ENCODE results near the gene KAZN.

The KAZN gene

DNA sequence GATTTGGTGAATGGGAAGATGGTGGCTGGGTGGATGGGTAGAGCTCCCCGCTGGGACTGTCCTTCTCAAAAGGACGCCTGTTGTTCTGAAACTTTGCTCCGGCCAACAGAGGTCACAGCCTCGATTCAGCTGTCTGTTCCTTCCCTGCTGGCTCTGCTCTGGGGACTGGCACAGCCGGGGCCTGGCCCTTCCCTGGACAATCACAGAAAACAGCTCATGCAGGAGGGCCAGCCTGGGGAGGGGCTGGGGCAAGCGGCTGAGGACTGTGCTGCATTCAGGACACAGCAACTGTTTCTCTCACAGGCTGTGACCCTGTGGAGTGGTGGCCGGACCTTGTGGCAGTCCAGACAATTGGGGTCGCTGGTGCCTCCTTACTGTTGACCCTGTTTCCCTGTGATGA lies 444.4 kb downstream of the KAZN start:
- no peak overlapping the region for H3K27ac ChIP-seq
- H3K9me3 ChIP-seq = no peaks in the 10 kb centered on the region
- no peak overlapping the region for H3K4me3 ChIP-seq (ENCODE audit: low read depth in 1 of 2, low read length in 1 of 2)
- TF ChIP-seq, protein P1, sequence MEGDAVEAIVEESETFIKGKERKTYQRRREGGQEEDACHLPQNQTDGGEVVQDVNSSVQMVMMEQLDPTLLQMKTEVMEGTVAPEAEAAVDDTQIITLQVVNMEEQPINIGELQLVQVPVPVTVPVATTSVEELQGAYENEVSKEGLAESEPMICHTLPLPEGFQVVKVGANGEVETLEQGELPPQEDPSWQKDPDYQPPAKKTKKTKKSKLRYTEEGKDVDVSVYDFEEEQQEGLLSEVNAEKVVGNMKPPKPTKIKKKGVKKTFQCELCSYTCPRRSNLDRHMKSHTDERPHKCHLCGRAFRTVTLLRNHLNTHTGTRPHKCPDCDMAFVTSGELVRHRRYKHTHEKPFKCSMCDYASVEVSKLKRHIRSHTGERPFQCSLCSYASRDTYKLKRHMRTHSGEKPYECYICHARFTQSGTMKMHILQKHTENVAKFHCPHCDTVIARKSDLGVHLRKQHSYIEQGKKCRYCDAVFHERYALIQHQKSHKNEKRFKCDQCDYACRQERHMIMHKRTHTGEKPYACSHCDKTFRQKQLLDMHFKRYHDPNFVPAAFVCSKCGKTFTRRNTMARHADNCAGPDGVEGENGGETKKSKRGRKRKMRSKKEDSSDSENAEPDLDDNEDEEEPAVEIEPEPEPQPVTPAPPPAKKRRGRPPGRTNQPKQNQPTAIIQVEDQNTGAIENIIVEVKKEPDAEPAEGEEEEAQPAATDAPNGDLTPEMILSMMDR (IDR thresholded peaks at IDR 0.05) = no peak
- no peaks in the 10 kb centered on the region for H3K27me3 ChIP-seq
- H3K36me3 ChIP-seq = no peaks in the 10 kb centered on the region
- no peaks in the 10 kb centered on the region for H3K4me1 ChIP-seq (ENCODE audit: control insufficient read depth in 1 of 2, insufficient read depth in 1 of 2, low read depth in 1 of 2, low read length in 1 of 2)

DNA sequence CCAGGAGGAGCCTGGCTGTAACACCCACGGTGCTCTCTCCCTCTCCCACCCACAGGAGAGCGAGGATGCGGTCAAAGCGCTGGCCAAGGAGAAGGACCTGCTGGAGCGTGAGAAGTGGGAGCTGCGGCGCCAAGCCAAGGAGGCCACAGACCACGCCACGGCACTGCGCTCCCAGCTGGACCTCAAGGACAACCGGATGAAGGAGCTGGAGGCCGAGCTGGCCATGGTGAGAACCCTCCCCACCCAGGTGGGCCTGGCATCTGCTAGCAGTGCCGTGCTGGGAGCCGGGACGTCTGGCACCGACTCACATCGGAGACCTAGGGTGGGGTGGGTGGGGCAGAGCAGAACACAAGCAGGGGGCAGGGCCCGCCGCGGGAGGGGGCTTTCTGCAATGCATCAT lies 445.4 kb downstream of the KAZN start:
- H3K4me3 ChIP-seq (ENCODE audit: low read depth in 1 of 2, low read length in 1 of 2) = no peak overlapping the region
- H3K27me3 ChIP-seq = no peaks in the 10 kb centered on the region
- H3K36me3 ChIP-seq = no peaks in the 10 kb centered on the region
- TF ChIP-seq, protein P1 (IDR thresholded peaks at IDR 0.05) = no peak
- H3K27ac ChIP-seq = no peak overlapping the region
- no peaks in the 10 kb centered on the region for H3K4me1 ChIP-seq (ENCODE audit: control insufficient read depth in 1 of 2, insufficient read depth in 1 of 2, low read depth in 1 of 2, low read length in 1 of 2)
- H3K9me3 ChIP-seq = no peaks in the 10 kb centered on the region

GRCh38 chr1:15045123-15045522 lies 446.6 kb downstream of the KAZN start:
- Histone ChIP-seq H3K27me3 (no peaks in the 10 kb centered on the region), H3K27ac (no peak overlapping the region), H3K4me1 (ENCODE audit: control insufficient read depth in 1 of 2, insufficient read depth in 1 of 2, low read depth in 1 of 2, low read length in 1 of 2) (no peaks in the 10 kb centered on the region), H3K4me3 (ENCODE audit: low read depth in 1 of 2, low read length in 1 of 2) (no peak overlapping the region), H3K9me3 (no peaks in the 10 kb centered on the region), H3K36me3 (no peaks in the 10 kb centered on the region)
- TF ChIP-seq, protein P1 (IDR thresholded peaks at IDR 0.05) = no peak

GRCh38 chr1:15046487-15047165 lies 448.1 kb downstream of the KAZN start:
- Histone ChIP-seq H3K27me3 (no peaks in the 10 kb centered on the region), H3K9me3 (no peaks in the 10 kb centered on the region), H3K27ac (no peak overlapping the region), H3K4me1 (ENCODE audit: control insufficient read depth in 1 of 2, insufficient read depth in 1 of 2, low read depth in 1 of 2, low read length in 1 of 2) (no peaks in the 10 kb centered on the region), H3K4me3 (ENCODE audit: low read depth in 1 of 2, low read length in 1 of 2) (no peak overlapping the region), H3K36me3 (no peaks in the 10 kb centered on the region)
- TF ChIP-seq, protein P1 (IDR thresholded peaks at IDR 0.05) = peak; percentile 17

DNA sequence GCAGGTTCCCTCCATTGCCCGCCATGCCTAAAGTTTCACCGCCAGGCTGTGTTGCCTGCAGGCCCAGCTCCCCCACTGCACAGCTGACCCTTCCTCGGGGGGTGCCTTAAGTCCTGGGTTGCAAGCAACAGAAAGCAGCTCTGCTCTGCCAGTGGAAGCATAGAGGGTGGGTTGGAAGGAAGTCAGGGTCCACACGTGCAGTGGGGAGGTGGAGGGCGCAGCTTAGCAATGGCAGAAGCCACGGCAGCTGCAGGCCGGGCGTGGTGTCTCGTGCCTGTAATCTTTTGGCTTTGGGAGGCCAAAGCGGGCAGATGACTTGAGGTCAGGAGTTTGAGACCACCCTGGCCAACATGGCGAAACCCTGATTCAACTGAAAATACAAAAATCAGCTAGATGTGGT lies 448.8 kb downstream of the KAZN start:
- Histone ChIP-seq H3K9me3 (no peaks in the 10 kb centered on the region), H3K36me3 (no peaks in the 10 kb centered on the region), H3K4me3 (ENCODE audit: low read depth in 1 of 2, low read length in 1 of 2) (no peak overlapping the region), H3K27me3 (no peaks in the 10 kb centered on the region), H3K27ac (no peak overlapping the region), H3K4me1 (ENCODE audit: control insufficient read depth in 1 of 2, insufficient read depth in 1 of 2, low read depth in 1 of 2, low read length in 1 of 2) (no peaks in the 10 kb centered on the region)
- TF ChIP-seq, protein P1 (IDR thresholded peaks at IDR 0.05) = no peak
